ELR (cell line): ENCODE measurements around the gene SLC35F3.

Source experiments
- DNase-seq: peaks from one replicate; pipeline ENCODE4 v3.0.0-alpha.2; 2015; ENCODE audit warnings: low read depth

Gene SLC35F3

DNA sequence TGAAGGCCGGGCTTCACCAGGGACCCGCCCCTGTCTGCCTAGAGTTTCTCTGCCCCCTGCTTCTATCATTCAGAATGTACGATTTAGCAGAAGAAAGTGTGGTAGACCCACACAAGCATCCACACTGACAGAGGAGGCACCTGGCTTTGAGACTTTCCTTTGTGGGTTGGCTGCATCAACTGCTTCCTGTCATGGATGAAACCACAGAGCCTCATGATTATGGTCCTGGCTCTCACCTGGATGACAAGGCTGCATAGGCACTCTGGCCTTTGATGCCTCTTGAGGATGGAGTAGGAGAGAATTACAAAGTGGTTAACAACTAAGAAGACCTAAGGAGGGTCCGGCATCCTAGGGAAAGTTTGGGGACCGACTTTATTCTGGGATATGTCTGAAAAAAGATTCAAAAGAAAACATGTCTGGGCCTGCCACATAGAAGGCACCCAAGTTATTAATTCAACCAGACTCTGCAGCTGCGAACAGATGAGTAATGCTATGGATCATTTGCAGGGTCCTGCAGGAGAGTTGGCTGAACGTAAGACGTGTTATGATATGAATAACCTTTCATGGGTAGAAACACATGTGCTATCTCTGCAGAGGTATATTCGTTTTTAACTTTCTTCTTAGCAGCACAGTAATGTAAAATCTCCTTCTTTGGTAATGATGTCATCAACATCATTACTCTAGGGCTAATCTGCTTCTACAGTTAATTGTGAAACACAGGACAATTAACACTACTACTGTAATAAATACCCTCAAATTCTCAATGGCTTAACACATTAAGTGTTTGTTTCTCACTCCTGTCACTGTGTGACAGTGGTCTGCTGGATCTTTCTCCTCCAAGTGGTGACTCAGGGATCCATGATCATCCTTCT is 136.2 kb downstream of the SLC35F3 start:
- no peak for DNase-seq

DNA sequence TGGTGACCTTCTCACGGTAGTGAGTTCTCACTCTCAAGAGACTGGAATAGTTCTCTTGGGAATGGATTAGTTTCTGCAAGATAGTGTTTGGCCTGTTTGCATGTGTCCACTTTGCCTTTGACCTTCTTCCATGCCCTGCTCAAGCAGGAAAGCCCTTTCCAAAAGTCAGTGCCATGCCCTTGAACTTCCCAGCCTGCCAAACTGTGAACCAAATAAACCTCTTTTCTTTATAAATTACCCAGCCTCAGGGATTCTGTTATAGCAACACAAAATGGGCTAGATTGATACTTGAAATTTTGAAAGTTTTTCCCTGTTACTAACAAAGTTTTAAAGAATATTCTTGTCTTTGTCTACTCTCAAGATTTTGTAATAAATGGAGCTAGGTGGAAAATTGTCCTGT is 139.6 kb downstream of the SLC35F3 start:
- DNase-seq, result no peak

DNA sequence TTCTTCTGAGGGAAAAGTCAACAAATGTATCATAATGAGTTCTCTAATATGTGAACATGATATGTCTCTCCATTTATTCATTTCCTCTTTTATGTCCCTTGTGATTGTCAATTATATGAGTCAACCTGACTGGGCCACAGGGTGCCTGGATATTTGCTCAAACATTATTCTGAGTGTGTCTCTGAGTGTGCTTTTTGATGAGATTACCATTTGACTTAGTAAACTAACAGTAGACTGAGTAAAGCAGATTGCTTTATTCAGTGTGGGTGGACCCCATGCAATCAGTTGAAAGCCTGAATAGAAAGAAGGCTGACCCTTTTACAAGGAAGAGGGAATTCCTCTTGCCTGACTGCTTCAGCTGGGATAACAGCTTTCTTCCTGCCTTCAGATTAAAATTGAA is 142.6 kb downstream of the SLC35F3 start:
- peak; percentile 1 for DNase-seq

DNA sequence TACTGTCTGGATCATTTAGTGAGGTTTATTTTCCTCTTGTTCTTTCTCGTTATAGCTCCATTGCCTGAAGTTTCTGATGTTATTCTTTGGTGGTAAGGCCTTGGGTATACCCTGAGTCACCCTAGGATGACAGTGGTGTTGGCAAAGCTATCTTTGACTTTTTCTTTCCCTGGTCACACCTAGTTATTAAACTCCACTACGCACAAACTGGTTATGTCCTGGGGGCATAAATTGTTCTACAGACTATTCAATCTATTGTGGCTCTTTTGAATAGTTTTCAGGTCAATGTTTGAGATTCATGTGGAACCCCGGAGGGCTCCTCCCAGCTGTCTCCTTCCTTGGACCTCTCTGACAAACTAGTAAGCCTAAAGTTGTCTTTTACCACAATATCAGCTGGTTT is 157.7 kb downstream of the SLC35F3 start:
- DNase-seq, result peak; percentile 35

DNA sequence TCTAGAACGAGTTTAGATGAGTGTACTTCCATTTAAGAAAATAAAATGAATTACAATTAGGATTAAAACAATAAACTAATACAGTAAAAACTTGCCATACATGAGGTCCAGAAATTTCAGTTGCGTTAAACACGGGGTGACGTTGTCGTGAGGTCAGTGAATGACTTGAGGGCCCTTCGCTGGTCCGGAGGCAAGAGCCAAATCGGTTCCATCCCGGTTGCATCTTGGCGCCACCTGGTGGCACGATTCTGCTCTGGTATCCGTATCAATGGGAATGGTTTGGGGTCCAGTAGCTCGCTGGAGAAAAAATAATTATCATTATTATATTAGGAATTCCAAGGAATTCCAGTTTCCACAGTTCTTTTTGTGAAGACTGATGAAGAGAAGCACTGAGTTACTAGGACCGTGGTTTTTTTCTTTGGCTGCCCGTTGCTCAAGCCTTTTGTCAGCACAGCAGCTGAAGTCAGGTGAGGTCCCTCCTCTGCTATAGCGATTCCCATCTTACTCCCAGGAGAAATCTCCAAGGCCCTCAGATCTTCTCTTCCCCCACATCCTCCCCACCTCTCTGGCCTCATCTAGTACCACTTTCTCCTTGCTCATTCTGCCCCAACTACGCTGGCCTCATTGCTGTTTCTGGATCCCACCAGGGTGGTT is 161.4 kb downstream of the SLC35F3 start:
- DNase-seq, result peak; percentile 78

DNA sequence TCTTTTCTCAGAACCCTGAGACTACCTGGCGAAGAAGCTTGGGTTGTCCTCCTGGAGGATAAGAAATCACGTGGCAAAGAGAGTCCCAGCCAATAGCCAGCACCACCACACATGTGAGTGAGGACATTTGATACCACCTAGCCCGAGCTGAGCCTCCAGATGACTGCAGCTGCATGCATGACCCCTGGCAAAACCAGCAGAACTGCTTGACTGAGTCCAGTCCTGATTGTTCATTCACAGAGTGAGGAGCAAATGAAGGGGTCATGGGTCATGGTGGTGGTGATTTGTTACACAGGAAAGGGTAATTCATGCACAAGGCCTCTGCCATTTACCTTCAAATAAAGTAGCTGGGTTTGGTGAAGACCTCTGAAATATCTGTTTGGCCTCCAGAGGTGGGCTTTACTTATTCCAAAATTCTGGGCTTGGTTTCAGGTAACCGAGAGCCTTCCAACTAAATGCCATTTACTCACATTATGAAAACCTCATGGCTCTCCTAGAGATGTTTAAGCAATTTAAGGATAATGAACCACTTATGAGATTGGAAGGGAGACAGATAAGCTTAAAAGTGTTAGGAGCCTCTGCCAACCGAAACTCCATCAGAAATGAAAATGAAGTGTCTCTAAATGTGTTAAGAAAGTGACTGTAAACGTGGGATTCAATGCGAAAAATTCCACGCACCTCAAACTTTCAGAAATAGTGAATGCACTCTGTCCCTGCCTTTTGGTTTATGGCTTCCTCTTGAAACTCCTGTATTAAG is 163.3 kb downstream of the SLC35F3 start:
- no peak for DNase-seq

DNA sequence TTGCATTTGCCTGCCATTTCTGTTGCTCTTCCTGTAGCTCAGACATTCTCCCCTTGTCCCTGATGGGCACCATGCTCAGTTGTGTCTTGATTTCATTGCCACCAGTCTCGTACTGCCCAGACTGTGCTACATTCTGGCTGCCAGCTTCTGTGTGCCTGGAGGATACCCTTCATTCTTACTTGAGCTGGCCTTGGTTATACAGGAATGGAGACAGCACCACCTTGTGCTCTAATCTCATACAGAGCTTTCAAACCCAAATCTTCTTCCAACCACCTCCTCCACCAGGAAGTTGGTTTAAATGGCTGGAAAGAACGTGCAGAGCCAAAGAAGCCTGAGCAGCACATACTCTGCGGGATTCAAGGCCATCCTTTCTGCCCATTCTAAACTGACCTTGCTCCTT is 165.3 kb downstream of the SLC35F3 start:
- DNase-seq, result peak; percentile 17

DNA sequence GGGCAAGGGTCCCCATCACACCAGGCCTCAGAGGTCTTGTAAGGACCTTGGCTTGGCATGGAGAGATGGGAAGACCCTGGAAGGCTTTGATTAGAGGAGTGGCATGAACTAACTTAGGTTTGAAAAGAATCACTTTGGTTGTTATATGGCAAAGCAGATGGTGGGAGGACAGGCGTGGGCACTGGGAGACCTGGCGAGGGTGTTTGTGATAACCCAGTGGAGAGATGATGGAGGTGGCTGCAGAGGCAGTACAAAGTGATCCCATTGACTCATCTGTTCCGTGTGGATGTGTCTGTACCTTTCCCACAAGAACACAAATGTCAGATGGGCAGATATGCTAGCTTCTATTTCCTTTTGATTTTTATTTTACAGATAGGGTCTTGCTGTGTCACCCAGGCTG is 168.3 kb downstream of the SLC35F3 start:
- DNase-seq, result no peak

DNA sequence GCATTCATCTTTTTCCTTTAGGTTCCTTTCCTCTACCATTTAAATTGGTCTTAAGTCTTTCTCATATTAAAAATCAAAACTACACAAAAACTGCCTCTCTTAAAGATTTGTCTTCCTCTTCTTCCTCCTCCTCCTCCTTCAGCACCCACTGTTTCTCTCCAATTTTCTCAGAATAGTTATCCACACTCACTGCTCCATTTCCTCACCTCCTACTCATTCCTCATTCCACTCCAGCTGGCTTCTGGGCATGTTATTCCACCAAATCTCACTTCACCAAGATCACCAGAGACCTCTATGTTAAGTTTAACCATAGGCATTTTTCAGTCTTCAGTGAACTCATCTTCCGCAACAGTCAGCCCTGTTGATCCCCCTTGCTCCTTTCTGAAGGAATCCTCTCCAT is 173.7 kb downstream of the SLC35F3 start:
- no peak for DNase-seq

DNA sequence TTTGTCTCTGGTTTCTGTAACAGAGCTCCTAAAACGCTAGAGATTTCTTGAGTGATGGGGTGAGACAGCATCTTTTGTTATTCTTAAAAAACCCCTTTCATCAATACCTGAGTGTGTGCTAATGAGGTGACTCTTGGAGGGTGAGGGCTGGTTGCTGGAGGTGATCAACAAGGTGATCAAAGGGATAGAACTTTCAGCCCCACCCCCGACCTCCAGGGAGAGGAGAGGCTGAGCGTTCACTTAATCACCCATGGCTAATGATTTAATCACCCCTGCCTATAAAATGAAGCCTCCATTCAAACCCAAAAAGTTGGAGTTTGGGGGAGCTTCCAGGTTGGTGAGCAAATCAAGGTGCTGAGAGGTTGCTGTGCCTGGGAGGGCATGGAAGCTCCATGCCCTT is 175.4 kb downstream of the SLC35F3 start:
- no peak for DNase-seq

DNA sequence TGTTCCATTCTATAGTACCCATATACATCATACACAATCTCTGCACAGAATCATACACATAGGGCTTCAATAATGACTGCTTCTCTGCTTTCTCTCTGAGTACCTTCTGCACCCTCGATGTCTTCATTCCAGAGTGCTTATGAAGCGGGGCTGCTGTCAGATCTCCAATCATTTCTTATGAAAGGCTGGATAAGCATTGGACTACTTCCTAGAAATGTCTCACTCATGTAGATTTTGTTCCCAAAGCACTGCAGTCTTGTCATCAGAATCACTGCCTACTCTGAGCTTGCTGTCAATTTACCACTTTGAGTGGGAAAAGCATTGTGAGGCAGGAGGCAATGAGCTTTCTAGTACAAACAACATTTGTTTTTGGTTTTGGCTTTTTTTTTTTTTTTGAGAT is 179.0 kb downstream of the SLC35F3 start:
- no peak for DNase-seq

DNA sequence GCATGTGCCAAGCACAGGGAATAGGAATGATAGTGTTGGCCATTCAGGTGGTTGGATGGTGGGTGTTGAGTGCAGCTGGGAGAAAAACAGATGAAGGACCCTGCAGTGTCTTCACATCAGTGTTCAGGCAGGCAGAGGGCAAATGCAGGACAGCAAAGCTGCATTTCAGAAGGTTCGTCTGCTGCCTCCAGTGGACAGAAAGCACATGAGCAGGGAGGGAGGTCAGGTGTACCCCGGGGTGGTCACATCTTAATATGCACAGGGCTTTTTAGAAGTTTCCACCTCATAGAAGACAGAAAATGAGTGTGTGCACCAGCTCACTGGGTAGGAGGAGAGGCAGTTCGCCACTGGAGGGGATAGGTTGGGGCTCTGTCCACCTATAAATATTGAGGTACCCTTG is 184.9 kb downstream of the SLC35F3 start:
- peak; percentile 28 for DNase-seq

DNA sequence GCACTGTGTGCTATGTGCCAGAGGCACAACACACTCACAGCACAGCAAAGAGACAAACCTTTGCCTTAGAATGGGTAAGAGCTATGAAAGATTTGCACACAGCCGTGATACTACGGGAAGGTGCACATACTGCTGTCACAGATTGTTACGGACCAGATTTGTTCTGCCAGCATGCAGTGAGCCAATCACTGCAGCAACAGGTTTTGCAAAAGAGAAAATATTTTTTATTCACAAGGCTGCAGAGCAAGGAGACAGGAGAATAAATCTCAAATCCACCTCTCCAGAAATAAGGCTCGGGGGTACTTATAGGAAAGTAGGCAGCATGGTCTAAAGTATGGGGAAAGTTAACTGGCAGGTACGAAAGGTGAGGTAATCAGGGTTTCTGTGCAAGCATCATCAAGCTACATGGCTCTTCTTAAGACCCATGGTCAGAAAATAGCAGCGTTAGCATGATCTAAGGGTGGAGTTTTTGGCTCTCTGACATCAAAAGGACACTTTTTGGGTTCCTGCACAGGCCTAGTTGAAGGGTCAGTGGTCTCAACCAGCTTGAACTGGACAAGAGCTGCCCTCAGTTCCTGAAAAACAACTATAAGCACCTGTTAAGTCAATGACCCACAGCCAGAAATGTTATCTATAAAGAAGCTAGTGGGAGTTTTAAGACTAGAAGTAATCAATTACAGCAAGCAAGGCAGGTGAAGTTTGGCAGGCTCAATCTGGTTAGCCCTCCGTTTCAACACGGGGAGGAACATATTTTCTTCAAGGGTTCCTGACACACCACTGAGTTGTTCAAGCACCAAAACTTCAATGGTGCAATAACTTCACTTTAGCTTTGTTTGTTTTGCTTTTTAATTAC is 186.0 kb downstream of the SLC35F3 start:
- DNase-seq, result no peak

DNA sequence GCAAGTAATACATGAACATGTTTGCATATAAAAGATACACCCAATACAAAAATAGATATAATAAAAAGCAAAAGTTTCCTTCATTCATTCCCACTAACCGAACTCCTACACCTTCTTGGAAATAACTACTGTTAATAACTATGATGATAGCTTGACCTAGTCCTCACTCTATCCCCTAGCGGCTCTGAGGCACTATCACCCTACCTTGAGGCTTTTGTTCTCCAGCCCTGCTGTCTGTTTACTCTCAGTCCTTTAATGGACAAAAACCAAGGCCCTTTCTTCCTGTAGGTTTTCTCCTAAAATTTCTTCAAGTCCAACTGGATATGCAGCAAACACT is 186.6 kb downstream of the SLC35F3 start:
- DNase-seq, result no peak

DNA sequence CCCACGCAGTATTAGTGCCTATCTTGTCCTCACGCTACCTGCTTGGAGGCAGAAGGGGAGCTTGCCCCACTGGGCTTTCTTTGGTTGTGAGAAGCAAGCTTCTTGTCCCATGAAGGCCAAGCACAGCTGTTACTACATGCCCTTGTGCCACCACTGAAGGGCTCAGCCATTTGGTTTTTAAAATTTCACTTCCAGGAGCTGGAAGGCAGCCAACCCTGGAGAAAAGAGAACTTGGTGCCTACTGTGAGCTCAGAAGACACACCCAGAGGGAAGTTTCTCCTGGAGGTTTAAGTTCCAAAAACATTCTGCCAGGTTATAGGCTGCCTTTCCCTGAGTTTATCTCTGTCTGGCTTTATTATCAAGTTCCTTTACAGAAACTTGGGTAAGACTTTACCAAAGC is 187.4 kb downstream of the SLC35F3 start:
- no peak for DNase-seq

DNA sequence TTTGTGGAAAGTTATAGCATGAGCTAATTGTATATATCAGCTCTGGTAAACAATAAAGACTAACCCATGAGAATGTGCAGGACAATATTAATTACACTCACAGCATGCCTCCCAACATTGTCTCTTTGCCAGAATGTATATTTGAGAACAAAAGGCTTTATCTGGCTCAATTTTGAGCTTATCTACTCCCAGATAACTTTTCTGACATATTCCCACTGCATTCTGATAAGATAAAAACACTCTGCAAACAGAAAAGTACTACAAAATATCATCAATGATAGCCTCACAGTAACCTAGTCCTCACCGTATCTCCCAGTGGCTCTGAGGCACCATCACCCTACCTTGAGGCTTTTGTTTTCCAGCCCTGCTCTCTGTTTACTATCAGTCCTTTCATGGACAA is 188.6 kb downstream of the SLC35F3 start:
- no peak for DNase-seq

DNA sequence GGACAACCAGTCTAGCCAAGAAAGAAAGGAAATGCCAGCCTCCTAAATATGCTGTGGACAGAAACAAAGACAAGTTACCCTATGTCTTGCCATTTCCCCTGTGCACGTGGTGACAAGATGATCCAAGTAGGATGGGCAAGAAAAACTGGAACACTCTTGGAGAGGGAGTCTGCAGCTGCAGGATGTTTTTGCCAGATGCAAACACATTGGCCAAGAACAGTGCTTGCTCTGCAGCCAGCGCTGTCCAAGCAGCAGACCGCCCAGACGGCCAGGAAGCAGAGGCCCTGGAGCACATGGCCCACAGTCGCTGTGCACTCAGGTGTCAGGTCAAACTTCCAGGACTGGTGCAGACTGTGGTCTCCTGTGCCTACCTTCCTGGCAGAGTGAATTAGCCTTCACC is 189.3 kb downstream of the SLC35F3 start:
- no peak for DNase-seq

DNA sequence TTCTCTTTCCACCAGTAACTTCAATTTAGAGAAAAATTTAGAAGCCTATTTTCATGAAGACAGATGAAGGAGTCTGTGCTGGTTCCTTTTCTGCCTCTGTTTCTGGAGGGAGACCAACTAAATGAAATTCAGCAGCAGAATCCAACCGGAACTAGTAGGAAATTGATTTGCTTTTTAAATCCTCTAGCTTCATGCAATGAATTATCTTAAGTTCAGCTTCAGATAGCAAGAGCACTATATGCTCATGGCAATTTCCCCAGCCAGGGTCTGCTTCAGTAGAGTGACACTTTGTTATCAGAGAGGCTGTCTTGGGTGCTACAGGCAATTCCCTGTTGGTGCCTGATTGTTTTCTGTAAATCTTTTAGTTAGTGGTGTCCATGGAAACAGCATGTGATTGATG is 189.7 kb downstream of the SLC35F3 start:
- no peak for DNase-seq

DNA sequence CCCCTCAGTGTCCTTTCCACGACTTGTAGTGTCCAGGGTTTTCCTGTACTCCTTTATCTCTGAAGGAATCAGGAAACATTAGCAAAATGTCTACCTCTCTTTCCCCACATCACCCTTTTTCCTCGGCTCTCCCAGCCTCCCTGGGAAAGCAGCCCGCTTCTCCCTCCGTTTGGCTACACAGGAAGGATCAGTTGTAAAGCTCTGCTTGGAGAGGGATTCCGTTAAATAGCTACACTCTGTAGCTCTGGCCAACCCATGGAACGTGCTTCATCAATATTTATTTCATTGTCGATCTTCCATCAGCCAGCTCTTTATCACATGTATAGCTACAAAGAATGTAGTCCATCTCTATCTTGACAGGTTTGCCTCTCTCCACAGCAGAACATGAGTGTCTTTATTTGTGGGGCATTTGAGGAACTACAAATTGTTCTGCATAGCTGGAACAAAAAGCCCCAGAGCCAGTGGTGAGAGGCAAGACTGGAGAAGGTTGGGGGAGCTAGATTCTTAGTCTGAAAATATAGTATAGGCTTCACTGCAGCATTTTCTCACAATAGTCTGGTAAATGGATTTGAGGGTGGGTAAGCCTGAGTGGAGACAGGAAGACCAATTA is 191.8 kb downstream of the SLC35F3 start:
- DNase-seq, result no peak

DNA sequence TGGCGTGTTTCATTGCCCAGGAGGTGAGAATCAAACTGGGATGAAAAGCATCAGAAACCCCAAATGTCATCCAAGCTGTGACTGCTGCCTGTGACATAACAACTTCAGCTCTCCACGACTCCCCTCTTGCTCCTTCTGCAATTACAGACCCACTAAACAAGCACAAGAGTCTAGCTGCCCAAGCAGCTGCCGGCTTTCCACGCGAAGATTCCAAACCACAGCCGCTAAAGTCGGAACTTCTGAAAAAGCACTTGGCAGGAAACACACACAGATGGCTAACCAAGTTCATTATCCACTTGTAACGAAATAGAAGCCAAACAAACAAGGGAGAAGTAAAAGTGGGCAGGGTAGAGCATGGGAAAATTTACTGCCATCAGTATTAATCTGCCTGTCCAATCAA is 198.1 kb downstream of the SLC35F3 start:
- DNase-seq, result no peak

DNA sequence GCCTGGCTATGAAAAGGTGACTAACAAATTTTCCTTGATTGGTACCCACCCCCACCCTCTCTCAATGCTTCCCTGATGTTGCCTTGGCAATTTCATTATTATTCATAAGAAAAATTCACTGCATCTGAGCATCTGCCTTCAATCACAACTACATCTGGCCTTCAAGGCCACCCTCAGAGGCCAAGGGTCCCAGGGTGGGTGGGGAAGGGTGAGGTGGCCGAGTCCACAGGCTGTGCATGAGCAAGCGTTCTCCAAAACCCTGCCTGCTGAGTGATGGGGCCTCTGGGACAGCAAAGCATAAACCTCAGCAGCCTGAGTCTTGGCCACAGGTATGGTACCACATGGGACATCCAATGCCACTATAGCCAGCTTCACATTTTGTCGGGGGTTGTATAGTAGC is 198.7 kb downstream of the SLC35F3 start:
- DNase-seq, result no peak

DNA sequence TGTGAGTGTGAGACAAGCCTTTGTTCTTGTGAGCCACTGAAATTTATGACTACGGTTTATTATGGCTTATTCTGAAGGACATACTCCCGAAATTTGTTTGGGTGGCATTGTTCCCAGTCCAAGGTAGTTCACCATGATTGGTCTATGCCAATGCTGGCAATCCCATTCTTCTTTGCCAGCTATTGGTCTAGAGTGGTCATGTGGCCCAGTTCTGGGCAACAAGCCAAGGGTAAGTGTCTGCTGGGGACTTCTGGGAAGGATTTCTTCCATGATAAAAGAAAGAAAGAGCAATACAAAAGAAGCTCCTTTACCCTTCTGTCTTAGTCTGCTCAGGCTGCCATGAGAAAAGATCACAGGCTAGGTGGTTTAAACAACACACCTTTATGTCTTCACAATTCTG is 201.6 kb downstream of the SLC35F3 start:
- DNase-seq, result no peak
